Memory B cell (primary cell): ENCODE measurements around the gene NAA40.

Experiments
- ATAC-seq: fragments of 150-1000 bp; cut with Tn5 transposase; 2 replicates; pipeline ENCODE4 v1.10.0; 2021; ENCODE audit warnings: low read depth, mild to moderate bottlenecking, moderate library complexity
- DNase-seq, 2 donors: peaks; one replicate each; pipeline ENCODE4 v3.0.0; 2022; ENCODE audit warnings: low spot score in 2 of 2
- H3K27ac Mint-ChIP-seq: one replicate; pipeline ENCODE4 v1.8.0; 2022; ENCODE audit warnings: mild to moderate bottlenecking, moderate library complexity, mixed read lengths
- H3K27me3 Mint-ChIP-seq: one replicate; pipeline ENCODE4 v1.8.0; 2022; ENCODE audit warnings: mixed read lengths
- H3K36me3 Mint-ChIP-seq: one replicate; pipeline ENCODE4 v1.8.0; 2022; ENCODE audit warnings: mild to moderate bottlenecking, mixed read lengths
- H3K4me1 Mint-ChIP-seq: one replicate; pipeline ENCODE4 v1.8.0; 2022; ENCODE audit warnings: mixed read lengths
- H3K4me3 Mint-ChIP-seq: one replicate; pipeline ENCODE4 v1.8.0; 2022; ENCODE audit warnings: mild to moderate bottlenecking, moderate library complexity, mixed read lengths
- H3K9me3 Mint-ChIP-seq: one replicate; pipeline ENCODE4 v1.8.0; 2022; ENCODE audit warnings: mixed read lengths

Gene NAA40

DNA sequence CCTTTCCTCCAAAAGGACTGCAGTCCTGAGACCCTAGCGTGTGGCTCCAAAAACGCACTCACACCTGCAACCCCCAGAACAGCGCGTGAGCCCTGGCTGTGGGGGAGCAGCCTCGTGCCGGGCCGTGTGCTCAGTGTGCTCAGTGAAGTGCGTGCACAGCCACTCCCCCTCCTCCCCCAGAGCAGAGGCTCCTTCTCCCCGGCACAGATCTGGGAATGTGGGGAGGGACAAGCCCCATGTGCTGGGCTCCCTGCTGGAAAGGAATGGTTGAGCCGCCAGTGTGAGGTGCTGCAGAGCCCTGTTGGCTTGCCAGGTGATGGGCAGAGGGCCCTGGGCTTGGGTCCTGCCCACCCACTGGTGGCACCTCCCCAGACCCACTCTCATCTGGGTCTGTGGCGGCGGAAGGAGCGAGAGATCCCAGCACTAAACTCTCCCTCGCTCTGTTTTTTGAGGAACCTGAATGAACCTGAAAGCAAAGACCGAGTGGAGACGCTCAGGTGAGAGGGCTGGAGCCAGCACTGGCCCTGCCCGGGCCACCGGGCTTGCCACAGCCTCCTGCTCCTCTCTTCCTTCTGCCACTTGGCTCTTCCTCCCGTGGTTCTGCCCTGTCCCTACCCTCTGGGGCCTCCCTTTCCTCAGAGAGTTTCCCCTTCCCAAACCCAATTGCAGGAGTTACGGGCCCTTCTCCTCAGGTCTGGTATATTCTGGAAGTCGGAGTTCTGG lies 30.8 kb upstream of the NAA40 start:
- no peaks in the 10 kb centered on the region for H3K27me3 Mint-ChIP-seq
- no peak for ATAC-seq
- H3K4me3 Mint-ChIP-seq: no peak overlapping the region
- no peaks in the 10 kb centered on the region for H3K9me3 Mint-ChIP-seq
- H3K4me1 Mint-ChIP-seq: no peaks in the 10 kb centered on the region
- no peak overlapping the region for H3K27ac Mint-ChIP-seq
- DNase-seq: no peak
- H3K36me3 Mint-ChIP-seq: peaks cover 34% of the 10 kb centered on the region

GRCh38 chr11:63908631-63909401 lies 30.0 kb upstream of the NAA40 start:
- H3K4me3 Mint-ChIP-seq: no peak overlapping the region
- H3K4me1 Mint-ChIP-seq: no peaks in the 10 kb centered on the region
- H3K27me3 Mint-ChIP-seq: no peaks in the 10 kb centered on the region
- no peak overlapping the region for H3K27ac Mint-ChIP-seq
- ATAC-seq (no peak), DNase-seq (no peak)
- H3K9me3 Mint-ChIP-seq: no peaks in the 10 kb centered on the region
- H3K36me3 Mint-ChIP-seq: peaks cover 28% of the 10 kb centered on the region

- H3K4me3 Mint-ChIP-seq: no peak overlapping the region
- DNase-seq (no peak), ATAC-seq (no peak)
- peaks cover 21% of the 10 kb centered on the region for H3K36me3 Mint-ChIP-seq
- no peaks in the 10 kb centered on the region for H3K27me3 Mint-ChIP-seq
- H3K9me3 Mint-ChIP-seq: no peaks in the 10 kb centered on the region
- H3K4me1 Mint-ChIP-seq: no peaks in the 10 kb centered on the region
- no peak overlapping the region for H3K27ac Mint-ChIP-seq
Measured at GRCh38 chr11:63909591-63910506, 29.0 kb upstream of the NAA40 start.

GRCh38 chr11:63910675-63911074 lies 28.1 kb upstream of the NAA40 start:
- no peaks in the 10 kb centered on the region for H3K4me1 Mint-ChIP-seq
- no peak for DNase-seq
- H3K36me3 Mint-ChIP-seq: peaks cover 16% of the 10 kb centered on the region
- H3K27ac Mint-ChIP-seq: no peak overlapping the region
- H3K9me3 Mint-ChIP-seq: no peaks in the 10 kb centered on the region
- H3K4me3 Mint-ChIP-seq: no peak overlapping the region
- peaks cover 2% of the 10 kb centered on the region for H3K27me3 Mint-ChIP-seq
- no peak for ATAC-seq

- no peak overlapping the region for H3K27ac Mint-ChIP-seq
- no peak for ATAC-seq
- H3K4me1 Mint-ChIP-seq: peaks cover 3% of the 10 kb centered on the region
Measured at GRCh38 chr11:63911440-63911839, 27.4 kb upstream of the NAA40 start.

DNA sequence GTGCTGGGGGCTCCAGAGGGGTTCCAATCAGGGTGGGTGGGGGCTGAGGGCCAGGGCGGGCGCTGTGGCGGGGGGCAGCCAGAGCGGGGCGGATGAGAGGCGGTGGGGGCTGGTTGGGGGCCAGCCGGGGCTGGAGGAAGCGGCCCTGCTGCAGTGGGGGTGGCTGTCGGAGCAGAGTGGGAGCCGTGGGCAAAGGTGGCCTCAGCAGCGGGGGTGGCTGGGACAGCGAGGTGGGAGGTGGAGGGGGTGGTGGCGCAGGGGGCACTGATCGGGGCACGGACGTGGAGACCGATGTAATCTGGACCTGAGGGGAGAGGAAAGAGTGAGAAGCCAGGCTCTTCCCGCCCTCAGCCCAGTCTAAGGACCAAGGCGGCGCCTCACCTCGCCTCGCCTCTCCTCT lies 26.9 kb upstream of the NAA40 start:
- H3K9me3 Mint-ChIP-seq: no peaks in the 10 kb centered on the region
- no peak overlapping the region for H3K27ac Mint-ChIP-seq
- peaks cover 3% of the 10 kb centered on the region for H3K4me1 Mint-ChIP-seq
- ATAC-seq (no peak), DNase-seq (no peak)
- peaks cover 2% of the 10 kb centered on the region for H3K27me3 Mint-ChIP-seq
- peaks cover 8% of the 10 kb centered on the region for H3K36me3 Mint-ChIP-seq
- no peak overlapping the region for H3K4me3 Mint-ChIP-seq

More at GRCh38 chr11:63911440-63911839, 27.4 kb upstream of the NAA40 start:
- Mint-ChIP-seq H3K9me3 (no peaks in the 10 kb centered on the region), H3K4me3 (no peak overlapping the region), H3K36me3 (peaks cover 11% of the 10 kb centered on the region), H3K27me3 (peaks cover 2% of the 10 kb centered on the region)
- DNase-seq: no peak

DNA sequence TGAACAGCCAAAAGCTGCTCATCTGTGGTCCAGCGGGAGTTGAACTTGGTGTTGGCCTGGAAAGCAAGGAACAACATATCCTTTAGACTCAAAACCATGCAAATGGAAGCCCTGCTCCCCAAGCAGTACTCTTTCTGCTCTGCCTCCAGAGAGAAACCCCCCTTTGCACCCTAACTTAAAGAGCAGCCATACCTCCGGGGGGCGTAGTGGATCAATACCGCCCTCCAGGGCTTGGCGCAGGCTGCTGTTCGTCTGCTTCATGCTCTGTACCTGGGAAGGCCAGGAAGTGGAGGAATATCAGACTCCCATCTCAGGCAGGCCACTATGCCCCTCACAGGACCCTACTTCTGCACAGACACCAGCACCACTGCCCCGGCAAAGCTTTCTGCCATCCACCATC lies 26.1 kb upstream of the NAA40 start:
- Mint-ChIP-seq H3K4me1 (peaks cover 5% of the 10 kb centered on the region), H3K27ac (no peak overlapping the region), H3K4me3 (no peak overlapping the region), H3K27me3 (peaks cover 2% of the 10 kb centered on the region), H3K9me3 (no peaks in the 10 kb centered on the region), H3K36me3 (peaks cover 5% of the 10 kb centered on the region)
- DNase-seq (no peak), ATAC-seq (no peak)

DNA sequence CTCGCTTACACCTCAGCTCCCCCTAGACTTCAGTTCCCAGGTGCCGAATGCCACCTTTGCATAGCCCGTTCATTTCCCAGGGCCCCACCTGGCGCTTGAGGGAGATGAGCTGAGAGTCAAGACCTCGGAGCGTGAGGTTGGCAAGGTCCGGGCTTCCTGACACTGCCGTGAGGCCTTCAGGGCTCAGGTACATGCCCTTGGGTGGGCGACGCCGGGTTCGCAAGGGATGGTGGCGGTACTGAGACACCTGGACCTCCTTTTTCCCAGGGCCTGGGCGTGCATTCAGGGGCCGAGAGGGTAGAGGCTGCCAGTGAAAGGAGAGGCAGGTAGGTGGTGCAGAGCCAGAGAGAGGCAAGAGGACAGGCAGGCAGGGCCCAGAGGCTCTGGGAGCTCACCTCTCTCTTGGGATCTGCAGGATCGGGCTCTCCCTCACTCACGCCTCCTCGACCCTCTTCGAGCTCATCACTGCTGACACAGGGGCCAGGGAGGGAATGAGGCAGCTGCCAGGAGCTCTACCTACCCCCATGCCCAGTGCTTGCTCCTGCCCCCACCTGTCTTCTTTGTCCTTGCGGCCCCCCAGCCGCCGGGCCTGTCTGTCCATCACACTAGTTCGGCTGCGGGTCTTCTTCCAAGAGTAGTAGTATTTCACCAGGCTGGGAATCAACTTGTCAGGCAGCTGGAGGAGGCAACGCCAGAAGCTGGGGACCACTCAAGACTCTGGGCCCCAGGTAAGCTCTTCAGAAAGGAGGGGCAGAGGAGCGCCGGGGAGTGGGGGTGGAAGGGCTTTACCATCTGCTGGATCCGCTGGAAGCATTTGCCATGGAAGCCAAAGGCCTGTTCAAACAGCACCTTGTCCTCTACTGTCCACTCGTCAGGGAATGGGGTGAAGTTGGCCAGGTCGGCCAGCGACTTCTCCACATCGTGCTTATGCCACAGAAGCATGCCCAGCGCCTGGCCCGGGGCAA lies 24.7 kb upstream of the NAA40 start:
- Mint-ChIP-seq H3K27me3 (peaks cover 2% of the 10 kb centered on the region), H3K27ac (no peak overlapping the region), H3K4me3 (no peak overlapping the region), H3K9me3 (no peaks in the 10 kb centered on the region), H3K4me1 (peaks cover 11% of the 10 kb centered on the region), H3K36me3 (peaks cover 5% of the 10 kb centered on the region)
- DNase-seq (no peak), ATAC-seq (no peak)

DNA sequence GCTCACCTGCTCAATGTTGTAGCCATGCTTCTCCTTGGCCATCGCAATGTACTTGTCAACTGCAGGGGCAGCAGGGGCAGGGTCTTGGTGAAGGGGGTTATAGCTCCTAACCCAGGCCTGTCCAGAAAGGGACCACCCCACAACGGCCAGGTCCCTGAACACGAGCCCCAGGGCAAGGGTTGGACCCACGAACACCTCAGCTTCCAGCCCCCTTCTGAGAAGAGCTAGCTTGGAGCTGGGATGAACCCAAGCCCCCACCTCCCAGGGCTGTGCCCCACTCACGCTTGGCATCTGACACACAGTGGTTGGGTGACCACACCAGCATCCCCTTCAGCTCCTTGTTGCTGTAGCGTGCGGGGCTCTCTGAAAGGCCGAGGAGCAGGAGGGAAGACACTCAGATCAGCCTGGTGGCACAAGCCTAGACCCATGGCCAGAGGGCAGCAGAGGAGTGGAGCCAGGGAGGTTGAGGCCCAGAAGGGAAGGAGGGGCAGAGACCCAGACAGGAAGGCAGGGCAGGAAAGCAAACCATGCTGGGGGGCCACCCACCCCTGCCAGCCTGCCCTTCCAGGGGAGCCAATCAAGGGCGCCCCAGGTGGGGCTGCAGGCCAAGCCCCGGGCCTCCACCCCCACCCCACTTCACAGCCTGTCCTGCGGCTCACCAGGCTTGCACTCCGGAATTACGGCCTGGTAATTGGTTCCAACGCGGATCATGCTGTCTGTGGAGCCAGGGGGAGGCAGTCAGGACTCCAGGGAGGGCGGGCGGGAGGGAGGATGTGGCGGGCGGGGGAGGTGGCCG lies 23.7 kb upstream of the NAA40 start:
- no peak overlapping the region for H3K27ac Mint-ChIP-seq
- H3K4me3 Mint-ChIP-seq: peak overlapping the region; percentile 56
- peaks cover 4% of the 10 kb centered on the region for H3K36me3 Mint-ChIP-seq
- no peaks in the 10 kb centered on the region for H3K9me3 Mint-ChIP-seq
- no peak for ATAC-seq
- H3K4me1 Mint-ChIP-seq: peaks cover 11% of the 10 kb centered on the region
- no peak for DNase-seq
- peaks cover 2% of the 10 kb centered on the region for H3K27me3 Mint-ChIP-seq

- Mint-ChIP-seq H3K4me1 (peaks cover 11% of the 10 kb centered on the region), H3K27ac (no peak overlapping the region), H3K9me3 (no peaks in the 10 kb centered on the region), H3K36me3 (no peaks in the 10 kb centered on the region), H3K27me3 (peaks cover 2% of the 10 kb centered on the region), H3K4me3 (peak overlapping the region; percentile 88)
- DNase-seq: no peak
- peak; percentile 27 for ATAC-seq
Measured at GRCh38 chr11:63915961-63916836, 22.6 kb upstream of the NAA40 start.

DNA sequence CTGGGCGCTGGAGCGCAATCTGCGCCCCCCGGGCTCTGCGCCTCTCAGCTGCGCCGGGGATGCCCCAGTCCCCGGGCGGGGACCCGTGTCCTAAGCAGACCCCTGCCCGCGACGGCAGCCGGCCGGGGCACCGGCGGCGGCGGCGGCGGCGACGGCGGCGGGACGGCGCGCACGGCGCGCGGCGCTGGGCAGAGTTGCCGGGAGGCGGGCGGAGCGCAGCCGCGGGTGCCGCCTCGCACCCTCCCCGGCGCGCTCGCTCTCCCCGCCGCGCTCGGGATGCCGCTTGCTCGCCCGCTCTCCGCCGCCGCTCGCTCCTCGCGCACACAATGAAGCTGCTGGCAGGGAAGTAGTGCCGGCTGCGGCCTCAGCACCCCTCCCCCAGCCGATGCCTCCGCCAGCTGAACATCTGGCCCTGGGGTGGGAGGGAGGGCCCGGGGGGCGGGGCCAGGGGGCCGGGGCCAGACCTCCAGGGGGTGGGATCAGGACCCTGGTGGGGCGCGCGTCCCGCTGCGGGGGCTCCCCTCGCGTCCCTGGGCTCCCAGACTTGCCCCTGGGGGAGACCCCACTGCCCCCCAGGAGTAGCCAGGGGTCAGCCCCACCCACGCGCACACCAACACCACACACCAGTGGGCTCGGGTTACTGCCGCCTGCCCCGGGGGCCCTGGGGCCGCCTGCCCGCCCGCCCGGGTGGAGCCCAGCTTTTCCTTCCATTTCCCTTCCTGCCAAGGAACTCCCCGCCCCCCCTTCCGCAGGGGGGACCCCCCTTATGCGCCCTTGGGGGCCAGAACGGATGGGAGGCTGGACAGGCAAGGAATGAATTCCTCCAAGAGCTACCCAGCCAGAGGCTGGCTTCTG lies 21.7 kb upstream of the NAA40 start, which contains the start of gene RCOR2:
TSS of gene RCOR2 (minus strand) at position 328 of the 855 bp plus-strand sequence. CDS start 708 bp downstream, outside the sequence.
- peaks cover 2% of the 10 kb centered on the region for H3K27me3 Mint-ChIP-seq
- peak; percentile 44 to 65 for DNase-seq
- H3K4me3 Mint-ChIP-seq: peak within 1 kb of the TSS; percentile 88
- ATAC-seq: peak; percentile 69
- H3K36me3 Mint-ChIP-seq: no peaks in the 10 kb centered on the region
- no peaks in the 10 kb centered on the region for H3K9me3 Mint-ChIP-seq
- peaks cover 11% of the 10 kb centered on the region for H3K4me1 Mint-ChIP-seq
- H3K27ac Mint-ChIP-seq: no peak within 1 kb of the TSS
